NK-92 (cell line): Measurements from ENCODE around the gene KLK1.

Experiments used
- DNase-seq: peaks from one replicate; lab custom pipeline; 2025; ENCODE audit not compliant: unreplicated experiment; lab: John Stamatoyannopoulos, UW

KLK1 gene

GRCh38 chr19:50823389-50824042 is at the start of gene KLK1:
Gene KLK1, minus strand, starts transcription at chr19:50823787. Its CDS starts 39 bp downstream, at chr19:50823748.
- no peak for DNase-seq

- no peak for DNase-seq
Measured at GRCh38 chr19:50873056-50873455, 49.5 kb upstream of the KLK1 start, which contains the start of gene KLK2. Gene KLK2, plus strand, starts transcription at chr19:50873439. Its CDS starts 35 bp downstream, at chr19:50873474.

- no peak for DNase-seq
Measured at GRCh38 chr19:50870417-50871089, 47.0 kb upstream of the KLK1 start.

GRCh38 chr19:50869479-50869878 is 45.9 kb upstream of the KLK1 start:
- no peak for DNase-seq

- no peak for DNase-seq
Measured at GRCh38 chr19:50861496-50862286, 38.1 kb upstream of the KLK1 start.

- DNase-seq, result no peak
Measured at GRCh38 chr19:50861010-50861409, 37.4 kb upstream of the KLK1 start.

GRCh38 chr19:50859849-50860248 is 36.3 kb upstream of the KLK1 start:
- no peak for DNase-seq

GRCh38 chr19:50858886-50859285 is 35.3 kb upstream of the KLK1 start:
- DNase-seq, result no peak

- no peak for DNase-seq
Measured at GRCh38 chr19:50857366-50857765, 33.8 kb upstream of the KLK1 start.

GRCh38 chr19:50854636-50855410 is 31.2 kb upstream of the KLK1 start, which contains the start of gene KLK3:
Gene KLK3, plus strand, starts transcription at chr19:50854915. Its CDS starts 41 bp downstream, at chr19:50854956.
- DNase-seq, result no peak

GRCh38 chr19:50851620-50852019 is 28.0 kb upstream of the KLK1 start:
- DNase-seq, result no peak

GRCh38 chr19:50850738-50851137 is 27.2 kb upstream of the KLK1 start:
- no peak for DNase-seq

GRCh38 chr19:50844296-50844935 is 20.8 kb upstream of the KLK1 start:
- DNase-seq, result no peak

GRCh38 chr19:50843701-50844221 is 20.2 kb upstream of the KLK1 start:
- DNase-seq, result no peak

GRCh38 chr19:50843205-50843604 is 19.6 kb upstream of the KLK1 start:
- DNase-seq, result no peak

- DNase-seq, result no peak
Measured at GRCh38 chr19:50842130-50842529, 18.5 kb upstream of the KLK1 start.

GRCh38 chr19:50839712-50840655 is 16.4 kb upstream of the KLK1 start:
- DNase-seq, result no peak

GRCh38 chr19:50838239-50838638 is 14.7 kb upstream of the KLK1 start:
- DNase-seq, result no peak

- no peak for DNase-seq
Measured at GRCh38 chr19:50837300-50837699, 13.7 kb upstream of the KLK1 start.
